HCT116 (cell line): ENCODE measurements around the gene RTN4. TPM values are rescaled to one million over a fixed set of nuclear protein-coding genes. Genes with fewer than 3 reads are reported as not detected.

Experiments used
- ATAC-seq: fragments of 200-7000 bp; cut with Tn5 transposase; 2 replicates; pipeline ENCODE4 v1.9.1; 2020; ENCODE audit warnings: mild to moderate bottlenecking, moderate library complexity
- BruUV-seq: library from RNA; stranded (reverse); fragments of 400-500 nt; replicated peaks from 2 replicates; lab custom pipeline; 2021; lab: Mats Ljungman, UMichigan
- CTCF ChIA-PET: fragments of 300-600 bp; sonication (Branson Sonifier 250); formaldehyde crosslinking; loops from one replicate; lab custom pipeline; 2021; ENCODE audit warnings: antibody characterized with exemption; lab: Charles Lee
- POLR2A ChIA-PET: fragments of 300-600, 350-600 bp; sonication (Branson Sonifier 250); formaldehyde crosslinking; loops from one replicate; lab custom pipeline; 2021; ENCODE audit warnings: antibody characterized with exemption; lab: Charles Lee
- RAD21 ChIA-PET, 2 experiments: fragments of 300-600 bp; sonication (Branson Sonifier 250); formaldehyde crosslinking; loops; one replicate each; lab custom pipeline; 2023; ENCODE audit warnings: low total read pairs in 2 of 2; ENCODE audit not compliant: uncharacterized antibody in 2 of 2, unreplicated experiment in 2 of 2, low non-redundant PET in 1 of 2; lab: Charles Lee
- DNase-seq: peaks from one replicate; pipeline ENCODE4 v3.0.0-alpha.2; 2010; ENCODE audit warnings: low read depth, low spot score
- H2AFZ ChIP-seq: fragments of 200-600 bp; shearing (Covaris generic), sonication (generic); 2 replicates; pipeline ENCODE4 v1.6.1; 2017; ENCODE audit warnings: low read depth, mixed run types, mixed read lengths, antibody characterized with exemption, low read length; ENCODE audit not compliant: poor library complexity, severe bottlenecking
- H3K27ac ChIP-seq: 2 replicates; pipeline ENCODE4 v1.5.1; 2012; ENCODE audit warnings: low read depth, low read length
- H3K27me3 ChIP-seq: fragments of 200-600 bp; sonication (generic); 2 replicates; pipeline ENCODE4 v1.6.1; 2016; ENCODE audit warnings: mixed run types, low read length, mixed read lengths; ENCODE audit not compliant: insufficient read depth
- H3K36me3 ChIP-seq, 2 experiments: fragments of 200-500 bp in 1 of 2; fragments of 200-600 bp in 1 of 2; sonication (Bioruptor generic) in 1 of 2; sonication (generic) in 1 of 2; 2 replicates each; pipeline versions ENCODE4 v1.5.1 to v1.6.1; 2014 to 2016; ENCODE audit warnings: low read length in 2 of 2, inconsistent platforms in 1 of 2, mixed read lengths in 1 of 2, mixed run types in 1 of 2; ENCODE audit not compliant: insufficient read depth in 2 of 2, control insufficient read depth in 1 of 2
- H3K4me1 ChIP-seq, 2 experiments: fragments of 200-600 bp in 1 of 2; sonication (generic) in 1 of 2; 2 replicates each; pipeline versions ENCODE4 v1.5.1 to v1.6.1; 2012 to 2017; ENCODE audit warnings: low read length in 2 of 2, inconsistent platforms in 1 of 2, mild to moderate bottlenecking in 1 of 2, mixed read lengths in 1 of 2, mixed run types in 1 of 2, moderate library complexity in 1 of 2; ENCODE audit not compliant: insufficient read depth in 2 of 2, control insufficient read depth in 1 of 2
- H3K4me2 ChIP-seq: fragments of 200-600 bp; sonication (generic); 2 replicates; pipeline ENCODE4 v1.6.1; 2017; ENCODE audit warnings: mixed run types, low read length, mixed read lengths
- H3K4me3 ChIP-seq, 2 experiments: fragments of 200-600 bp in 1 of 2; sonication (generic) in 1 of 2; replicated peaks in 1 of 2; 2 replicates each; pipeline ENCODE4 v1.5.1; 2011 to 2016; ENCODE audit warnings: low read length in 2 of 2, control low read depth in 1 of 2, low read depth in 1 of 2, mild to moderate bottlenecking in 1 of 2, mixed read lengths in 1 of 2, mixed run types in 1 of 2
- H3K79me2 ChIP-seq: fragments of 200-600 bp; sonication (generic); 2 replicates; pipeline ENCODE4 v1.6.1; 2017; ENCODE audit warnings: mild to moderate bottlenecking, mixed run types, low read length, moderate library complexity, mixed read lengths; ENCODE audit not compliant: insufficient read depth
- H3K9ac ChIP-seq: fragments of 200-600 bp; sonication (generic); 2 replicates; pipeline ENCODE4 v1.6.1; 2016; ENCODE audit warnings: low read length, mixed read lengths
- H3K9me2 ChIP-seq: fragments of 200-600 bp; sonication (generic), shearing (Covaris generic); 2 replicates; pipeline ENCODE4 v1.6.1; 2017; ENCODE audit warnings: mixed run types, mild to moderate bottlenecking, moderate library complexity; ENCODE audit not compliant: insufficient read depth
- H3K9me3 ChIP-seq, 2 experiments: fragments of 200-500 bp in 1 of 2; fragments of 200-600 bp in 1 of 2; sonication (Bioruptor generic) in 1 of 2; sonication (generic) in 1 of 2; 2 replicates each; pipeline ENCODE4 v1.6.1; 2014 to 2017; ENCODE audit warnings: low read length in 2 of 2, mixed read lengths in 2 of 2, inconsistent platforms in 1 of 2, low read depth in 1 of 2, mild to moderate bottlenecking in 1 of 2, mixed run types in 1 of 2, moderate library complexity in 1 of 2; ENCODE audit not compliant: control insufficient read depth in 1 of 2, insufficient read depth in 1 of 2
- H4K20me1 ChIP-seq: fragments of 200-600 bp; sonication (generic), shearing (Covaris generic); 2 replicates; pipeline ENCODE4 v1.6.1; 2017; ENCODE audit warnings: mixed run types, mild to moderate bottlenecking, moderate library complexity; ENCODE audit not compliant: insufficient read depth
- POLR2A ChIP-seq: IDR thresholded peaks from 2 replicates; pipeline ENCODE4 v1.7.0; 2011; ENCODE audit warnings: borderline replicate concordance; ENCODE audit not compliant: insufficient read depth, insufficient read length; ENCODE audit errors: extremely low read depth
- POLR2AphosphoS5 ChIP-seq: IDR thresholded peaks from 2 replicates; pipeline ENCODE4 v1.6.1; 2011; ENCODE audit warnings: mild to moderate bottlenecking, low read depth, low read length, moderate library complexity
- RAD21 ChIP-seq: IDR thresholded peaks from 2 replicates; pipeline ENCODE4 v1.6.1; 2012; ENCODE audit warnings: low read depth, mild to moderate bottlenecking
- SRF ChIP-seq: IDR thresholded peaks from 2 replicates; pipeline ENCODE4 v1.6.1; 2012; ENCODE audit warnings: low read depth
- ZBTB33 ChIP-seq: IDR thresholded peaks from 2 replicates; pipeline ENCODE4 v1.6.1; 2011; ENCODE audit warnings: mild to moderate bottlenecking, low read length, moderate library complexity; ENCODE audit not compliant: insufficient replicate concordance; ENCODE audit errors: extremely low read depth
- intact Hi-C: fragments of 100-400 bp; cut with micrococcal nuclease; formaldehyde crosslinking; loops from 2 replicates; pipeline ENCODE4 v1.10.0; 2022
- total RNA-seq: library from RNA; stranded (reverse); gene quantifications from one replicate; pipeline ENCODE4 v1.2.1, GENCODE V29; 2021; ENCODE audit not compliant: unreplicated experiment

Gene RTN4
- total RNA-seq, 1 experiment from 2014 or later: 221 TPM

- RAD21 ChIA-PET: no interaction called here
Measured at GRCh38 chr2:55027226-55027625, 23.0 kb downstream of the RTN4 start.

GRCh38 chr2:55026202-55026601 lies 24.0 kb downstream of the RTN4 start:
- RAD21 ChIA-PET: no interaction called here
- BruUV-seq: no TSS peak
- H3K27ac ChIP-seq: no peak overlapping the region
- ATAC-seq: no peak
- peaks cover 100% of the 10 kb centered on the region for H3K79me2 ChIP-seq
- no peak for TF ChIP-seq RAD21
- no peak for TF ChIP-seq ZBTB33
- no peak for TF ChIP-seq POLR2AphosphoS5
- TF ChIP-seq, all 23 proteins: peak for 0
- Histone ChIP-seq H3K36me3 (peaks cover 0 to 3% of the 10 kb centered on the region in 2 experiments; a peak in 2 of 4 replicates), H3K9me2 (no peaks in the 10 kb centered on the region), H3K9ac (no peak overlapping the region), H3K9me3 (no peaks in the 10 kb centered on the region), H3K27me3 (no peaks in the 10 kb centered on the region), H3K4me2 (no peak overlapping the region), H3K4me3 (no peak overlapping the region), H2AFZ (no peak overlapping the region), H3K4me1 (peaks cover 0 to 18% of the 10 kb centered on the region in 2 experiments; a peak in 1 of 4 replicates), H4K20me1 (peaks cover 40% of the 10 kb centered on the region)
- POLR2A ChIA-PET: no interaction called here
- intact Hi-C loops: no loop called here
- CTCF ChIA-PET: interaction anchor here (0.9 kb wide), 2 partner anchors 22 to 24 kb away, joined by 3 to 4 read pairs; partner anchors contain the start of gene RTN4
- no peak for DNase-seq

More at GRCh38 chr2:55027226-55027625, 23.0 kb downstream of the RTN4 start:
- BruUV-seq: no TSS peak
- H3K4me3 ChIP-seq: no peak overlapping the region
- TF ChIP-seq SRF (no peak), POLR2A (no peak)
- TF ChIP-seq, all 23 proteins: peak for 0
- no peak overlapping the region for H2AFZ ChIP-seq
- CTCF ChIA-PET: no interaction called here
- no peak overlapping the region for H3K4me2 ChIP-seq
- H3K9ac ChIP-seq: no peak overlapping the region
- H4K20me1 ChIP-seq: peaks cover 44% of the 10 kb centered on the region
- intact Hi-C loops: no loop called here
- H3K9me3 ChIP-seq: no peaks in the 10 kb centered on the region
- DNase-seq: no peak
- H3K27me3 ChIP-seq: no peaks in the 10 kb centered on the region
- no peak overlapping the region for H3K27ac ChIP-seq
- POLR2A ChIA-PET: interaction anchor here (0.5 kb wide), 1 partner anchor 43 kb away, joined by 5 read pairs; no protein-coding TSS in a partner anchor
- peaks cover 0 to 3% of the 10 kb centered on the region in 2 experiments; a peak in 1 of 4 replicates for H3K36me3 ChIP-seq
- peaks cover 0 to 17% of the 10 kb centered on the region in 2 experiments; a peak in 1 of 4 replicates for H3K4me1 ChIP-seq
- H3K79me2 ChIP-seq: peaks cover 100% of the 10 kb centered on the region
- ATAC-seq: no peak
- no peaks in the 10 kb centered on the region for H3K9me2 ChIP-seq
